NCI-H146 treated with DMSO at 0.1 percent for 48 hours (cell line): ENCODE results near the gene EXOC4.
"Not testable (repeated sequence)": the region's sequence is repeated elsewhere in the genome, so short reads cannot be mapped to it uniquely, and the experiment has no call there.

Source experiments
- DNase-seq: peaks from one replicate; lab custom pipeline; 2025; ENCODE audit not compliant: unreplicated experiment; lab: John Stamatoyannopoulos, UW

The EXOC4 gene

DNA sequence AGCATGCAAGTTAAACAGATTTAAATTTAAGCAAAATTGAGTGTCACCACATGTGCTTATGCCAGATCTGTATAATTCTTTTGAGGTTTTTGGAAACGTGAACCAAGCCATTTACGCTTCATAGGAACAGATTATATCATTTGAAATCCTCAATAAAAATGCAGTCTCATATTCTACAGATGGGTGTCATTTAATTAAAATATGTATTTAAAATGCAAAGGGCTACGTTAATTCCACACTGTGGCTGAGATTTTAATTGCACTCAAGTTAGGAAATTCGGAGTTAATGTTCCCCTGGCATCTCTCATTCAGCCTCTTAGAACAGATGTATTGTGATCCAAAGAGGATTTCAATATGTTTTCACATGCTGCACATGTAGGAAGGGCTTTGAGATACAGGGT is 709.8 kb downstream of the EXOC4 start:
- DNase-seq, result no peak

GRCh38 chr7:133963629-133964028 is 710.8 kb downstream of the EXOC4 start:
- DNase-seq, result no peak

DNA sequence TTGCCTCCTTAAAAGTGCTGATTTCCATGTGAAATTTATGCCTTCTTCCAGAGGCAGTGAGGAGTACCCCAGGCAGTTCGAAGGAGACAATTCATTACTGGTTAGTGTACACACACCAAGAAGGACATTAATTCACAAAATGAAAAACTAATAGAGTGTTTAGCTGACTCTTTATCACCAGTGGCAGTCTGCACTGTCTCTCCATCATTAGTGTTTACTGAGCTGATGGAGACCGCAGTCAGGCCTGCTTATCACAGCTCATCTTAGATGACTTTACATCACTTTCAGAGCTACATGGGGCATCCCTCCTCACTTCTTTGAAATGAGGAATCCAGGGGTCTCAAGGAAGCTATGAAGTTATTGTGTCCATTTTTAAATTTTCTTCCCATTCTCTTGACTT is 718.7 kb downstream of the EXOC4 start:
- DNase-seq, result no peak

DNA sequence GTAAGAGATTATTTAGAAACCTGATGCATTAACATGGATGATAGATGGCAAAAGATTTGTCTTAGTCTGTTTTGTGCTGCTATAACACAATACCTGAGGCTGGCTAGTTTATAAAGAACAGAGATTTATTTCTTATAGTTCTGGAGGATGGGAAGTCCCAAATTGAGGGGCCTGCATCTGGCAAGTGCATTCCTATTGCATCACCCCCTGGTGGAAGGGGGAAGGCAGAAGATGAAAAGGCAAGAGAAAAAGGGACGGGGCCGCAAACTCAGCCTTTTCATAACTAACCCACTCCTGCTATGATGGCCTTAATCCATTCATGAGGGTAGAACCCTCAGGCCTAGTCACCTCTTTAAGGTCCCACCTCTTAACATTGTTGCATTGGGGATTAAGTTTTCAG is 720.8 kb downstream of the EXOC4 start:
- no peak for DNase-seq

- no peak for DNase-seq
Measured at GRCh38 chr7:133975130-133975529, 722.3 kb downstream of the EXOC4 start.

DNA sequence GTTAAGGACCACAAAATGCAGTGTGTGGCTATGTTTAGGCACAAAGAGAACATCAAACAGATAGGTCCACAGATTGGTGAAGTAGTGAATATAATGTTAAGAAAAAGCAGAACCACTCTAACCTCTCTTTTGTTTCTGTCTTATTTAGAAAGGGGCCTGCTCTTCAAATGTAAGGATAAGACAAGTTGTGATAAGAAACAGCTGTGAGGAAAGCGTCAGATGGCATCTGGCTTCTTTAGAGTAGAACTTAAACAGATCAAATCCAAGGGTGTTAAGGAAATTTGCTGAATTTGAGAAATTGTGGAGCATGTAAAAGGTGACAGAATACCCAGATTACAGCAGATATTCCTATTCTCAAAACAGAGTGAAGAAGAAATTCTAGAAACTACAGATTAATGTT is 723.3 kb downstream of the EXOC4 start:
- no peak for DNase-seq

- no peak for DNase-seq
Measured at GRCh38 chr7:133977409-133978274, 724.8 kb downstream of the EXOC4 start.

DNA sequence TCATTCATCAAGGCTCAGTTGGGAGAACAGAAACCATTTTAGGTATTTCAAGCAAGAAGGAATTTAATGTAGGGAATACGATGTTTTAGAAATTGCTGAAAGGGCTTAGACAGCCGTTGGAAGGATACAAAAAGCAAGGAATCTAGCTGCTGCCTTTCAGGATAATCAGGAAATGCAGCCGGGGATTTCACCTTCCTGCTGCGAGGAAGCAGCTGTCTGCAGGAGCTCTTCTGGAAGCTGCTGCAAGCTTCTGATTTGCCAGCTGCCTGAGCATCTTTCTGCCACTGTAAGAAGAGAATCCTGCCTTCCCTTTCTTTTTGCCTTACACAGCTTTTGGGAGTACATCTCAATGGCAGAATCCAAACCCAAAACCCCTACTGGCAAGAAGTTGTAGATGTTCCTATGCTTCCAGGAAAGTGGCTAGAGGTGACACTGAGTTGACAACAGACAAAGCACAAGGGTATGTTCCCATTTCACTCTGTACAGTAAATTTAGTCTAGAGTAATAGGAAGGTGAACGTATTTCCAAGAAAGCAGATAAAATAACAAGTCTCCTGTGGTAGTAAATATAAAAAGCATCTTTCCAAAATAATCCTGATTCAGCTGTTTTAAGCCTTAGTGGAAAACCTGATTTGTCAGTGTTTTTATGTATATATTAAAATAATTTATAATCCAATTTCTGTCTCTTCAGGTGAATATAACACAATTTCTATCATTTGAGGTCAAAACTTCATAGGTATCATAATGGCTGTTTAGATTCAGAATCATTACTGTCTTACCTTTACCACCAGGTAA is 725.8 kb downstream of the EXOC4 start:
- no peak for DNase-seq

DNA sequence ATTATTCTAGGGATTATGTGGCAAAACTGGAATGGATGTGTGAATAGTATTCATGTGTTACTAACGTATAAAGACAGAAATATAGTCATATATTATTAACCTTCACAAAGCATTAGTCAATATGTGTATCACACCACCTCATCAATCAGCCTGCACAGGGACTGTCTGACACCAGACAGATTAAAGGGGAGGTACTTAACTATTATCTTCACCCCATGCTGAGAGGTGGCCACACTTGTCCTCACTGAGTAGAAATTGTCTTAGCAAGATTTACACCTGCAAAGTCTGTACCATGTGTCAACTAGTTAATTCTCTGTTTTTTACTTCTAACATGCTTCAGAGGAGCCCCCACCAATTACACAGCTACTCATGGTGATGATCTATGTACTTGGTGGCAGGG is 727.9 kb downstream of the EXOC4 start:
- peak; percentile 13 for DNase-seq

DNA sequence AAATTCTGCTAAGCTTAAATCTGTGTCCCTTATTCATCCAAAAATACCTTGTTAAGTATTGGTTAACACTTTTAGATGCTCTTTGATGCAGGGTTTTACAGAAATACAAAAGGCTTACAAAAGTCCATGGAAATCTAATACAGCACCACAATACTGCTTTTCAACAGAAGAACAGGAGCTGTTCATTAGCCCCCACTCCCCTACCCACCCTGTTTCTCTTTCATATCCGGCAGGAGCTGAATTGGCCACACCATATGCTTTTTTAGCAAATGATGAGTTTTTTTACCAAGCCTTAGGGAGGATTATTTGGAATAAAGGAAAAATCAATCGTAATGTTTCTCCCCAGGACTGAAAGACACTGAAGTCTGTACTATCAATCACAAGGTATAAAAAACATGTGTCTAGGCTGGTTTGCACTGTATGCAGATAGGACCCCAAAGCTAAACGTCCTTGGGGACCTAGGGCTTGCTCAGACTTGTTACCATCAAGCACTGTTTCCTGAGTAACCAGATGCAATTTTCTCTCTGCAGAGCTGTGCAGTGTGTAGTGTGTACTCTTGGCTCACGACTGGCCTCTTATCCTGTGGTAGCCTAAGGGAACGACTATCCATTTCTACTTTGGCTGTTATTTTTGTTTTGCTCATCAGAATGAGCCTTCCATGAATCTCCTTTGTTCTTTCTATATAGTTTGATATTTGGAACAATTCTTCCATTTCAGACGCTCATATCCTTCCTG is 731.0 kb downstream of the EXOC4 start:
- peak; percentile 34 for DNase-seq

DNA sequence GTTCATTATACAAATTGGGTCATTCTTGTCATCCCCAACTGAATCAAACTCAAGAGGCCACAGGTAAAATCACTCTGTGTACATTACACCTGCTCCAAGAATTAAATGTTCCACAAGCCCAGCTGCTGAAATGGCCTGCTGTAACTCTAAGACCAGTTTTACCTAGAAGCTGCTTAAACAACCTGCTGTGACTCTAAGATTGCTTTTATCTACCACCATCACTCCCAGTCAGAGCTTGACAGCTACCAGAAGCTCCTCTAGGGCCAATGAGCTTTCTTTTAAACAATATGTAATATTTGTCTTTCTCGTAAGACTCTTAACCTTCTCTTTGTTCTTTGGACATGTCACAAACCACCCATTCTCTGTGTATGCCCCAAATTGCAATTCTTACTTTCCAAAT is 732.4 kb downstream of the EXOC4 start:
- no peak for DNase-seq

GRCh38 chr7:133987582-133987981 is 734.7 kb downstream of the EXOC4 start:
- DNase-seq, result no peak

GRCh38 chr7:133993547-133993946 is 740.7 kb downstream of the EXOC4 start:
- no peak for DNase-seq

DNA sequence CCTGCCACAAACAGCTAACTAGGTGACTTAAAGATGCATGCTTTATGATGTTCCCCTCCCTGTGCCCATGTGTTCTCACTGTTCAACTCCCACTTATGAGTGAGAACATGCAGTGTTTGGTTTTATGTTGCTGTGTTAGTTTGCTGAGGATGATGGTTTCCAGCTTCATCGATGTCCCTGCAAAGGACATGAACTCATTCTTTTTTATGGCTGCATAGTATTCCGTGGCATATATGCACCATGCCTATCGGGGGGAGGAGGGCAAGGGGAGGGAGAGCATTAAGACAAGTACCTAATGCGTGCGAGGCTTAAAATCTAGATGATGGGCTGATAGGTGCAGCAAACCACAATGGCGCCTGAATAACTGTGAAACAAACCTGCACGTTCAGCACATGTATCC is 741.2 kb downstream of the EXOC4 start:
- not testable (repeated sequence) for DNase-seq

GRCh38 chr7:133997463-133997862 is 744.6 kb downstream of the EXOC4 start:
- DNase-seq, result no peak

GRCh38 chr7:133999178-133999577 is 746.3 kb downstream of the EXOC4 start:
- DNase-seq, result no peak

DNA sequence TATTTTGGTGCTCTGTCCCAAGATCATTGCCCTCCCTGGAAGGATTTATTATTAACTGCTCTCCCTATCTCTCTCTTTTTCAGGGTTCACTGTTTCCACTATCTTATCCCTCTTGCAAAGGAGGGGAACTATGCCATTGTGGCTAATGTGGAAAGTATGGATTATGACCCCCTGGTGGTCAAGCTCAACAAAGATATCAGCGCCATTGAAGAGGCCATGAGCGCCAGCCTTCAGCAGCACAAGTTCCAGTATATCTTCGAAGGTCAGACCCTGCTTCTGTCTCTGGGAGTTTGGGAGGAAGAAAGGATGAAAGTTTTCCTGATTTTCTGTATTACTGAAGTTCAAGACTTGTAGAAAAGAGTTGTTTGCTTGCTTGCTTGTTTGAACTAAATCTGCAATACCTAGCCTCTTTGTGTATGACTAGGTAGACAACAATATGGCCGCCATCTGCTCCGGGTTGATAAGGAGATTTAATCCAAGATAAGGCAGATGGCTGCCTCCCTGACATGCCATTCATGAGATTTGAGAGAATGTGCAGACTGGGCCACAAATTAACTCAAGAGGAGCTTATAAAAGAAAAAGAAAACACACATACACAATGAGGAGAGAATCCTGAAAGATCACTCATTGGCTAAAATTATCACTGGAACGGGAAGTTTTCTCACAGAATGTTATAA is 752.1 kb downstream of the EXOC4 start:
- DNase-seq, result no peak

- DNase-seq, result no peak
Measured at GRCh38 chr7:134009314-134010110, 756.6 kb downstream of the EXOC4 start.

GRCh38 chr7:134013249-134013648 is 760.4 kb downstream of the EXOC4 start:
- no peak for DNase-seq

GRCh38 chr7:134014935-134015334 is 762.1 kb downstream of the EXOC4 start:
- DNase-seq, result no peak
